HUDEP-2 (cell line): Measurements from ENCODE around the gene SEMA6D.
"Not testable (repeated sequence)": the region's sequence is repeated elsewhere in the genome, so short reads cannot be mapped to it uniquely, and the experiment has no call there.

ENCODE experiments used
- DNase-seq, 76 experiments: peaks; one replicate each; lab custom pipeline; 2025; ENCODE audit not compliant: unreplicated experiment in 76 of 76; lab: John Stamatoyannopoulos, UW

SEMA6D gene

DNA sequence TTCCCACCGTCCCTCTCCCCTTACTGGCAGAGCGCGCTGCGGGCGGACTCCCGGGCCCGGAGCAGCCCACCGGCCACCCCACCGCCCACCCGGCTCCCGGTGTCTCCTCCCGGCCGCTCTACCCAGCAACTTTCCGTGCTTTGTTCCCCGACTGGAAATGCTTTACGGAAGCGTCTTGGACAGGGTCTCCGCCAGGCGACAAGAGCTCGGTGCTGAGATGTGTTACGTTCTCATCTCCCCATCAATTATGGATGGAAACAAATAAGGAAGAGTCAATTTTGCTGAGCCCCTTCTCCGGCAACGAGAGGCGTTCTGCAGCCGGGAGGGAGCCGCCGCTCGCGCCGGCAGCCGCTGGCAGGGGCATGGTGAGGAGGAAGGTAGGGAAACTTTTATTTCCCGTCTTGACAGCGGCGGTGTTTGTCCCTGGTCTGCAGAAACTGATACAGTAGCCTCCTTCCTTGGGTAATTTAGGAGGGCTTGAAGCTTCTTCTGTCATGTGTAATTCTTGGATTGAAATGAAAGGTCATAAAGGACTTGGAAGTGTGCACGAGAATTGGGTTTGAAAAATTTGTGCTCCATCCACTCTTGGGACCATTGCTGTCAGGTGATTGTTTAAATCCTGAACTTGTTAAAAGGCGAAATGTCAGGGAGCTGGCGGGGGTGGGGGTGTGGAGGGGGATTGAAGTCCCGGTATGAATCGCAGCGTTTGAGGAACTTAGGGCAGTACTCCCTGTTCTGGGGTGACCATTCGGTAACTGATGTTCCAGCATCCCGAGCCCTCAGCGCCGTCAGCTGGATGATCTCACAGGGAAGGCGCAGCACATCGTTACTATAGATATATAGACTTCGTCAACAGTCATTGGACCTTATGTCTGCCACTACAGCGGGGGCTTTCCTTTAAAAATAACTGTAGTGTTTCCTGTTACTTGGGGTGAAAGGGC is 1.5 kb downstream of the SEMA6D start:
- DNase-seq: no peak

DNA sequence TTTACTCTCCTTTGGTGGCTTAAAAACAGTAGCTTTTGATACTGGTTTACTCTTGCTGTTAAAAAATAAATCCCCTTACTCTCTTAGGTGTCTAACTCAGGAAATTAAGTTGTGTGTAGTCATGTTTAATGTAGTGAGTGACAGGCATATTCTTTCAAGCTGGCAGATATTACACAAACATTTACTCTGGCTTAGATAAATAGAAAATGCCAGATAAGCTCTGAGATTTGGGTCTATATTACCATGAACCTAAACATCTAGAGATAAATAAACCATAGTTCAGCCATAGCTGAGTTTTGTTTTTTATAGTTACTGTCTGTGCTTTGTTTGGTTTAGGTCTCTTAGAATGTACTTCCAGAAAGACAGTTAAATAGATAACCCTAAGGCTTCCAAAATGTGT is 2.4 kb downstream of the SEMA6D start:
- no peak for DNase-seq

DNA sequence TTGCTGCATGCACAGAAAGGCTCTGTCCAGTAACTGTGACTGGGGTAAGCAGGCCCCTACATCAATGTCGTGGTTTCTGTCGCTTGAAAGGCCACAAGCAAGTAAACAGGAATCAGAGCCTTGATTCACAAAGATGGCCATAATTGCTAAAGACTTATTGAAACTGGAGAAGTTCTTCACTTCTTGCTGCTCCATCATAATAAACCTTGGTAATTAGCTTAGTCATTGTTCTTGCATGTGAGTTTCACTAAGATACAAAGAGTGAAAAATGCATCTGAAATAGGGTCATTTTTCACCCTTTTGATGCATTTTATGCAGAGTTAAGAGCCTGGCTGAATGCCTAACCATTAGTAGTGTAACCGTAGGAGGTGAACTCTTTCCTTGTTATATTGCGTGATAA is 3.2 kb downstream of the SEMA6D start:
- DNase-seq: no peak

DNA sequence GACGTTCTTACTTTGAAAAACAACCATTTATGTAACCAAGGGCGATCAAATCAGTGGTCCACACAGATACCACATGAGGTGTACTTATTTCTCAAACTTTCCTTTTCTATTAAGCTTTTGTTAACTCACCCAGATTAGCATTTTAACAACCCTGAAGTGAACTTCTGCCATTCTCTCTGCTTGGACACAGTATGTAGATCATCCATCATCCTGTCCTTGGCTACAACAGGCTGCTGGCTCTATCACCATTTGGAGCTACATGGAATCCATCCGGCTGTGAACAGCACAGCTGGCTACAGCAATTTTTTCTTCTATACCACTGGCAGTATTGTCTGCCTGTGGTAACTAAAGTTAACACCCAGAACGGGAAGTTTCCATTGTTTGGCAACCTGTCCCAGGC is 4.4 kb downstream of the SEMA6D start:
- DNase-seq: no peak

DNA sequence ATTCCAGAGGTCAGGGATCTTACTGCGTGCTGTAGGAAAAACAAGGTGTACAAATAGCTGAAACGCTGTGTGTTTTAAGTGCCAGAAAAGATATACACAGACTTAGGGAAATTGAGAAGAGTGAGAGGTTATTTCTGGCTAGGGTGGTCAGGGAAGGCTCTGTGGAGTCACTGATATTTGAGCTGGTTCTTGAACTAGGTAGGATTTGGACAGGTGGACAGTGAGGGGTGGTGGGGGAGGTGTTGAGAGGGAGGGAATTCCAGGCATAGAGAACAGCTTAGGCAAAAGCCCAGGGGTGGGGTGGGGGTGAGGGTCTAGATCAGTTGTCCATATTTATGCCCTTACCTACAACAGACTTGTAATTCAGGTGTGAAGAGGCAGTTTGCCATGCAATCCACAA is 7.0 kb downstream of the SEMA6D start:
- DNase-seq: no peak

DNA sequence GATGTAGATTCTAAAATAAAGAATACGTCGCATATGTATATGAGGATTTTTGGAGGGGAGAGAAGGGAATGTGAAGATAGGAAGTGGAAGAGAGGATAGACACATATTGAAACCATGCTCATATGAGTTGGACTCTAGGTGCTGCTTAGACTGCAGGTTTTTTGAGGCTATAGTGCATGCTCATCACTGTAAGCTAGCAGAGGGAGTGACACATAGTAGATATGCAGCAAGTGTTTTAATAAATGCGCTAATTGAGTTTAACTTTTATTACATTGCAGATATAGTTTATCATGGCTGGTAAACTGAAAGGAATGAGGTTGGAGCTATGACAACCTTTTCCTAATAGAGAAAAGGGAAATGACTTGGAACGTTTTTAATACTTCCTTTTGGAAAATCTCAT is 7.7 kb downstream of the SEMA6D start:
- DNase-seq: no peak

DNA sequence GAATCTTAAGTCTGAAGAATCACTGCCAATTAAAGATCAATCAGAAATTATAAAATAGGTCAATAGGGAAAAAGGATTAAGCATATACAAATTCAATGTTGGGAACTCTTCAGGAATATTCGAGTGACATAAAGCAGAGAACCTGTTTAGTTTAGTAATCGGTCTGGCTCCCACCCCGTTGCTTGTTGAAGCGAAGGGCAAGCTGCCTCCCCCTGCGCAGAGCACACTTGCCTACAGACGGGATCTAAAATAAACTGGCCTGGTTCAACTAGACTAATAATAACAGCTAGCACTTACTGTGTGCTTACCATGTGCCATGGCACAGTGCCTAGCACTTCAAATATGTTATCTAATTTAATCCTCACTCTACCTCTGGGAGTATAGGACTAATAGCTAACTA is 8.6 kb downstream of the SEMA6D start:
- DNase-seq: no peak

DNA sequence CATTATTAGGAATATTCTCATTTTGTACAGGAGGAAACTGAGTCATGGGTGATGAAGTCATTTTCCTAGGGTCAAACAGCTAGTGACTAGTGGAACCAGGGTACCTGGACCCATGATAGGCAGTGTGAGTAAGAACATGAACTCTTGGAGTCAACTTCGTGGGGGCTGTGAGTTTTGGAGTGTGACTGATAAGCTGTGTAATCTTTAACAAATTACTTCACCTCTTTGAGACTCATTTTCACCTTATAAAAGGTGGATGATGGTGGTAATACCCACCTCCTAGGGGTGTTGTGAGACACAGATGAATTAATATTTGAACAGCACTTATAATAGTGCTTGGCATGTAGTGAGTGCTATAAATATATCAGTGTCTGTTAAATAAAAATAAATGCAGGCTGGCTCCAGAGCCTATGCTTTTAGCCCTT is 9.1 kb downstream of the SEMA6D start:
- no peak for DNase-seq

DNA sequence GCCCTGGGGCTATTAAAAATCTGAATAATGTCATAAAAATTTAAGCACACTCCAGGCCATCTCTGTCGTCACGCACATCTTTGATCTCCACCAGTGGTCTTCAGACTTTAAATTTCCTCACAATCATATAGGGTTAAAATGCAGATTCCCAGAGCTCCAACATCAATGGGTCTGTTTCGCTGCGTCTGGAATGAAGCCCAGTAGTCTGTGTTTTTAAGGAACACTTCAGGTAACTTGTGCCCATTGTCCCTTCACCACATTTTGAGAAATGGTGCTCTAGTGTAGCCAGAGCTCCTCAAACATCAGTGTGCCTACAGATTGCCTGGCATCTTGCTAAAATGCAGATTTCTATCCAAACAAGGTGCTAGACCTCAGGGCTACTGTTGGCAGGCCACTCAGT is 9.8 kb downstream of the SEMA6D start:
- DNase-seq: no peak

DNA sequence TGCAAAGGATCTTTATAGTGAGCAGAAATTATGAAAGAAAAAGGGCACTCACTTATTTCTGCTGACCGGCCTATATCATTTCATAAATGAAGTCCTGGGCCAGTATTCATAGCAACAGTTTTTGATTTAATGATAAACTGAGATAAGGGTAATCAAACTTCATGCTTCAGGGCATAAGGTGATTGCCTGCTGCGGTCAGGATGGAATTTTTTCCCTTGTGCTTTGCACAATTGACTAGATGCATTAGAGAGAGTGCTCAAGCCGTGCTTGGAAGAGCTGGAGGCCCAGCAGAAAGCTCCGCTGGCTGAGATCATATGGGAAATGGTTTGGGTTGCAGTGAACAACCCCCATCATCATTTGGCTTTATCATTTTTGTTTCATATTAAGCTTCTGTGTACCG is 10.4 kb downstream of the SEMA6D start:
- DNase-seq: no peak

DNA sequence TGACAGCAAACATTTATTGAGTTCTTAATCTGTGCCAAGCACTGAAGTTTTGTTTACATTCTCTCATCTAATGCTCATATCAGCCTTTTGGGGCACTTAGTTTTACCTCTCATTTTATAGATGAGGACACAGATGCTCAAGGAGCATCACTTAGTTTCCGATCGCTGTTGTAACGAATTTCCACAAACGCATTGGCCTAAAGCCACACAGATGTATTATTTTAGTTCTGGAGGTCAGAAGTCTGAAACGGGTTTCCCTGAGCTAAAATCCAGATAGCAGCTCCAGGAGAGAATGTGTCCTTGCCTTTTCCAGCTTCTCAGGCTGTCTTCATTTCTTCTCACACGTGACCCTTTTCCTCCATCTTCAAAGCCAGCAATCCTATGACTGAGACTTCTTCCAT is 11.1 kb downstream of the SEMA6D start:
- no peak for DNase-seq

DNA sequence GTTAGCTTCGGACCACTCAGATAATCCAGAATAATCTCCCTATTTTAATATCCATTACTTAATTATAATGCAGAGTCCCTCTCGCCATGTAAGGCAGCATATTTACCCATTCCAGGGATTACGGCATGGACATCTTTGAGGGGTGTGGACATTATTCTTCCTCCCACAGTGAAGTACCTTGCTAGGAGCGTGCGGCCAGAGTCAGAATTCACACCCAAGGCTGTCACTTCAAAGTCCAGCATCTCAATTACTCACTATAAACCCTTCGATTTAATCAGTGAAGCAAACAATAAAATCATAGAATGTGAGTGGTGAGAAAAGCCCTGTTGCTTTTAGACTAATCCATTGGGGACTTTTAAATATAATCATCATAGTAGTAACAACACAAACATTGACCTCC is 11.6 kb downstream of the SEMA6D start:
- DNase-seq: no peak

DNA sequence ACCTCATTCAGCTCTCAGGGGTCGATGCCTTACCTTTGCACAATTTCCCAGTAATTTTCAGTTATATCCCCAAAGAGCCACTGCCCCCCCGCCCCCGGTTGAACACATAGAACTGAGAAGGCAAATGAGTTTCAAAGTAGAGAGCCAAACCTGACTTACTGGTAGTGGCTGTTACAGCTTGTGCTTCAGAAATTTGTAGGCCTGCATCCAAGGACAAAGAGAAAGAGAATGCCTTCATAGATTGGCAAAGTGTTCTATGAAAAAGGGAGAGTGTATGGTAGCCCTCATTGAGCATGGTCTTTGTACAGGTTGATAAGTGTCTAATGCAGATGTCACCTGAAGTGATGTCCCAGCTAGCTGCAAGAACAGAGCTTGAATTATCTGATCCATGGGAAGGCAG is 13.9 kb downstream of the SEMA6D start:
- no peak for DNase-seq

DNA sequence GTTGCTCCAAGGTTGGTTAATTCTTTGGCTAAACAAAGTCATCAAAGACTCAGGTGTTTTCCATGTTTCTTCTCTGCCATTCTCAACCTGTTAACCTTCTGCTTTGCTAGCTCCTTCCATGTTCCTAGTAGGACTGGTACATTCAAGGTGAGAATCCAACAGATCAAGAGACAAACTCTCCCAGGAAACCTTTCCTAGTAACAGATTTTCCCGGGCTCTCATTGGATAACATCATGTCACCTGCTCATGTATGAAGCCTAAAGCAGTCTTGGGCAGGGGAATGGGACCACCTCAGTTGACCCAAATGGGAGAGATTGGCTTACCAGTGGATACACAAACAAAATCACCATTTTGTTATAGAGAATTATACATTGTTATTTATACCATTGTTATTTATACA is 14.9 kb downstream of the SEMA6D start:
- no peak for DNase-seq

DNA sequence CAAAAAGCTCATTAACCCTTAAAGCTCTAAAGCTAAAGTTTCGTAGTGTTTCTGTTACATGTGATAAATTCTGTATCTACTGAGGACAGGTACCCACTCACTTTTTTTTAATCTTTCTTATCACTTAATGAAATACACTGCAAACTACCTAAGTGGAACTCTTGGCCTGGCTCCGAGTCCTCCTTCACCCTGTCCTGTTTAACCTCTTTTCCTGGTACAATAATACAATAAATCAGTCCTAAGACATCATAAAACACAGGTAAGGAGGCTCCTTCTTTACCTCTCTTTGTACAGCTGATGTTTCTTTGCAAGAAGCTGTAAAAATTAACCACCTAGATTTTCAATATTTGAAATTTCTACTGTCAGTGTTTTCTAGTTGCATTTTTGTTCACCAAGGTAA is 15.8 kb downstream of the SEMA6D start:
- no peak for DNase-seq

DNA sequence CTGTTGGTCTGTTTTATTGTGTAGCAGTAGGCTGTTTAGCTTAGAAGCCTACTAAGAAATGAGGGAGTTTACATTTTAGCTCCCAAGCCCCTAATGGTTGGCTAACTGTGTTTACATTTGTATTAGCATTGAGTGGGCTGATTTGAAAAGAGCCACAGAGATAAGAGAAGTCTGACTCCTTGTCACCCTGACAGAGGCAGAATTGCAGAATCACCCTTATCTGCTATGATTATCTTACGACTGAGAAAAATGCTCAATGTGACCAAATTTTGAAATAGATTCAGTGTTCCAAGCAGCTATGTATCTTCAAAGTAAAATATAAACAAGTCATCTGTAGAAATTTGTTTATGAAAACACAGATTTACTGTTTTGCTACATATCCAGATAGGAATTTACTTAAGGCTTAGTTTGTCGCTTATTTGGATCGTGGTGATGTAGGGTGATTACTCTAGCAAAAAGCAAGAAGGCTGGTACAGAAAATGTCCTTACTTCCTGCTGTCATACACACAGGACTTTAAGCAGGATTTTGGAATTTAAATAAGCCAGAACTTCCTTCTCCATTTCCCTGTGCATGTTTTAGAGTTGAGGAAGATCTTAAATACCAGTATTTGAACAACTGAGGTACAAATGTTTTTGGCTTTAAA is 19.0 kb downstream of the SEMA6D start:
- no peak for DNase-seq

DNA sequence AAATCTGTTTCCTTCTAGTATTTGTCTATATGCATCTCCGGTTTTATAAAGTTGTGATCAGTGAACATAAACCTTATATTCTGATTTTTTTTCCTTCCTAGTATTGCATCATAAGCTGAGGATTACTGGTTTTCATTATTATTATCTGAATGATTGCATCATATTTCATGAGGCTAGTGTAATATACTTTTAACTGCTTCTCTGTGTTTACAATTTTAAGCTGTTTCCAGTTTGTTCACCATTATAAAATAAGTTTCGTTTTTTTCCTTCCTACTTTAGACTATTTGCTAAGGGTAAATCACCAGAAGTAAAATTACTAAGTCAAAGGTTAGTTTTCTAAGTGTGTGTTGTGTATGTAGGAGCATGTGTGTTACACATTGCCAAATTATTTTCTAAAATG is 20.2 kb downstream of the SEMA6D start:
- no peak for DNase-seq

DNA sequence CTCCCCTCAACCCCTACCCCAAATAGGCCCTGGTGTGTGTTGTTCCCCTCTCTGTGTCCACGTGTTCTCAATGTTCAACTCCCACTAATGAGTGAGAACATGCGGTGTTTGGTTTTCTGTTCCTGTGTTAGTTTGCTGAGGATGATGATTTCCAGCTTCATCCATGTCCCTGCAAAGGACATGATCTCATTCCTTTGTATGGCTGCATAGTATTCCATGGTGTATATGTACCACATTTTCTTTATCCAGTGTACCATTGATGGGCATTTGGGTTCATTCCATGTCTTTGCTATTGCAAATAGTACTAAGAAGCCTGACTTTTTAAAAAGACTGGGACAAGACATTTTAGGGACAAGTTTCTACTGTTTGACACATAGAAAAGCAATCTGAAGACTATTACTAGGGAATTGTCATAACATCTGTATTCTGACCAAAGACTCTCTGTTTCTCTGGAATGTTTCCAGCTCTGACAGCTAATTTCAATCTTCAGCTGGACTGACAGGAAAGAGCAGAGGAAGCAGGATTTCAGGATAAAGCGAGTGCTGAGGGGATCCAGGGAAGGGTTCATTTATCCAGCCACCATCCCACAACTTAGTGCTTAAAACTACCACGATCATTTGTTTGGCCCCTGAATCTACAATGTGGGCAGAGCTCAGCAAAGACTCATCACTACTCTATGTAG is 21.0 kb downstream of the SEMA6D start:
- not testable (repeated sequence) for DNase-seq

DNA sequence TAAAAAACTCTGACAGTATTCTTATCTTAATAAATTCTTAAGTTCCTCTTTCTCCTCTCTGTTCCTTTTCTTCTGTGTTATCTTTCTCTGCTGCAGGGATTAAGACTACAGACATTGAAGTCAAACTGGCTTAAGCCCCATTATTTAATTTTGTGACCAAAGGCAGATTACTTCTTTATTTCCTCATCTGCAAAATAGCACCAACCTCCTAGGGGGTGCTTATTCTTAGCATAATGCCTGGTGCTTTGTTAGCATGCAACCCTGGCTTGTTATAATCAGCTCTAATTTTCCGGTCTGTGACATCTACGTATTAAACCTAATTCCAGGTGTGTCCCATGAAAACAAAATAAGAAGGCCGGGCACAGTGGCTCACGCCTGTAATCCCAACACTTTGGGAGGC is 23.8 kb downstream of the SEMA6D start:
- no peak for DNase-seq

DNA sequence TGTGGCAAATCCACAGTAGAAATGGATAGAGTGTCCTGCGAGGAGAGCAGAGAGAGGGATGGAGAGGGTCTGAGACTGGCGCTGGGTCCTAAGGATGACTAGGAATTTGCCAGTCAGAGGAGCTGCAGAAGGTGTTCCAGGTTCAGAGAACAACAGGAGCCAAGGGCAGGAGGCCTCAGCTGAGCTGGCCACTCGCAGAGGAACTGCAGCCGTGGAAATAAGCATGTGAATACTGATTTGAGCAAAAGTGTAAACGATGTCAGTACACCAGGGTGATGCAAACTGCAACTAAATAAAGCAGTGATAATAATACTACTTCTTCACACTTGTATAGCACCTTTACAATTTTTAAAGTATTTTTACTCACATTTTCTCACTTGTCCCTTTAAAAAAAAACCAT is 24.6 kb downstream of the SEMA6D start:
- no peak for DNase-seq

DNA sequence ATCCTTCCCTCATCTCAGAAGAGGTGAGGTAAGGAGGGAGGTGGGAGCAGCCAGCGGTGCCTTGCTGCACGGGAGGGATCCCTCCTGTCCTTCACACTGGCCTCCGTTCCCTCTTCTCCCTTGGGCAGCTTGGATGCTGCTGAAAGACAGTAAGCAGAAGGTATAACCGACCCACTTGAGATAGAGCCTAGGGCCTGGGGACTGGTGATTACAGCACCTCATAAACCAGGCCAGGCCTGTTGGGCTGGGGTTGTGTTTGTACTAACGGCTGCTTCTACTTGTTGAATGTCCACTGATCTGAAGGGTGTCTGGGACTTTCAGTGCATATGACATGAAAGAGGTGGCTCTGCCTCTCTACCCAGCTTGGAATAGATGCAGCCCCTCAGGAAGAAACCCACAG is 25.0 kb downstream of the SEMA6D start:
- no peak for DNase-seq

DNA sequence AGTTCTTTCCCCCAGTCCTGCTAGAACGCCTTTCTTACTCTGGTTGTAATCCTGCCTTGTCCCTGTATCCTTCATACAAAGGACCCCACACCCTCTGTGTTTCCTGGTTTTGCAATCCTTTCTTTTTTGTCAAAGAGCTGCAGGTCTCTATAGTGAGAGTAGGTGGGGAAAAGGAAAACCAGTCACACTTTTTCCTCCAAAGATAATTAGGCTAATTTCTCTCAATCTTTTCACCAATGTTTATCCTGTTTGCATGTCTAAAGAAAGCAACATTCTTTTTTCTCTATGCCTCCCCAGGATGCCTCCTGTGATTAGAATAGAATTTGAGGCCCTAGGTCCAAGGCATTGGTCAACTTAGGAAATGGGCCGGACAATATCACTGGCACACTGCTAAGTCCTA is 25.4 kb downstream of the SEMA6D start:
- no peak for DNase-seq
